Measurements from ENCODE around the gene GARIN3. TPM values are rescaled to one million over a fixed set of nuclear protein-coding genes. Genes with fewer than 3 reads are reported as not detected.
"Not testable (repeated sequence)": the region's sequence is repeated elsewhere in the genome, so short reads cannot be mapped to it uniquely, and the experiment has no call there.

The GARIN3 gene
- total and polyA plus RNA-seq, 5 donors: not detected

DNA sequence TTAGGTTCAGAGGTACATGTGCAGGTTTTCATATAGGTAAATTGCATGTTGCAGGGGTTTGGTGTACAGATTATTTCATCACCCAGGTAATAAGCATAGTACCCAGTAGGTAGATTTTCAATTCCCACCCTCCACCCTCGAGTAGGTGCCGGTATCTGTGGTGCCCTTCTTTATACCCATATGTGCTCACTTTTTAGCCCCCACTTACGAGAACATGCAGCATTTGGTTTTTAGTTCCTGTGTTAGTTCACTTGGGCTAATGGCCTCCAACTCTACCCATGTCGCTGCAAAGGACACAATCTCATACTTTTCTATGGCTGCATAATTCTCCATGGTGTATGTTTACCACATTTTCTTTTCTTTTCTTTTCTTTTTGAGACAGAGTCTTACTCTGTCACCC lies 35.8 kb upstream of the GARIN3 start:
- no peak for DNase-seq
- Histone ChIP-seq H3K4me3 (ENCODE audit: low read length) (no peak overlapping the region), H3K27ac (ENCODE audit: low read length) (no peak overlapping the region), H3K4me1 (ENCODE audit: control insufficient read depth, insufficient read depth, low read length) (no peaks in the 10 kb centered on the region), H3K9me3 (ENCODE audit: control insufficient read depth, low read length) (no peaks in the 10 kb centered on the region), H3K27me3 (ENCODE audit: control insufficient read depth, insufficient read depth) (no peaks in the 10 kb centered on the region)
- WGBS: 81% methylated on average over 4 of the region's 4 CpGs
- no peak for ATAC-seq
- intact Hi-C loops (cut with DNase I): no loop called here

DNA sequence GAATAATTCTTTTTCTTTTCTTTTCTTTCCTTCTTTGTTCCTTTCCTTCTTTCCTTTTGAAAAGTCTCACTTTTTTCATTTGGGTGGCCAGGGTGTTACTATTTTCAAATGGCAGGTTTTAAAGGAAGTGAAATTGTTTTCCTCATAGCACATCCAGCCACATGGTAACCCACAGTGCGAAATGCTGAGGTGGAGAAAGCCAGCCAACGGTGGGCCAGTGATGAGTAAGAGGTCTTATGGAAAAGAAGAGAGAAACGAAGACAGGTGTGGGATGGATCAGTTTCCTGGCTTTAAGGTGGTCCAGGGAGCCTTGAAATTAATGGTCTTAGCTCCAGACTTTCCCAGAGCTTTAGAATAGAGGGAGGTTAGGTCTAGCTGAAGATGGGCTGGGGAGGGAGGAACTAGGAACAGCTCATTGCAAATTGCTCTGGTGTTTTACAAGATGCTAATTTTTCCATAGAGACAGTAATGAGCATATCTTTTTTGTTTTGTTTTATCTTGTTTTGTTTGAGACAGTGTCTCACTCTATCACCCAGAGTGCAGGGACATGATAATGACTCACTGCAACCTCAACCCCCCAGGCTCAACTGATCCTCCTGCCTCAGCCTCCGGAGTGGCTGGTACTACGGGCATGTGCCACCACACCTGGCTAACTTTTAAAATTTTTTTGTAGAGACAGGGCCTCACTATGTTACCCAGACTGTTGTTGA lies 32.4 kb upstream of the GARIN3 start:
- no peak for DNase-seq
- intact Hi-C loops (cut with DNase I): no loop called here
- no peak overlapping the region for H3K27ac ChIP-seq (ENCODE audit: low read length)
- WGBS: 50% methylated on average over 5 of the region's 5 CpGs
- H3K27me3 ChIP-seq (ENCODE audit: control insufficient read depth, insufficient read depth): no peaks in the 10 kb centered on the region
- H3K9me3 ChIP-seq (ENCODE audit: control insufficient read depth, low read length): no peaks in the 10 kb centered on the region
- H3K4me1 ChIP-seq (ENCODE audit: control insufficient read depth, insufficient read depth, low read length): no peaks in the 10 kb centered on the region
- no peak for ATAC-seq
- no peak overlapping the region for H3K4me3 ChIP-seq (ENCODE audit: low read length)

DNA sequence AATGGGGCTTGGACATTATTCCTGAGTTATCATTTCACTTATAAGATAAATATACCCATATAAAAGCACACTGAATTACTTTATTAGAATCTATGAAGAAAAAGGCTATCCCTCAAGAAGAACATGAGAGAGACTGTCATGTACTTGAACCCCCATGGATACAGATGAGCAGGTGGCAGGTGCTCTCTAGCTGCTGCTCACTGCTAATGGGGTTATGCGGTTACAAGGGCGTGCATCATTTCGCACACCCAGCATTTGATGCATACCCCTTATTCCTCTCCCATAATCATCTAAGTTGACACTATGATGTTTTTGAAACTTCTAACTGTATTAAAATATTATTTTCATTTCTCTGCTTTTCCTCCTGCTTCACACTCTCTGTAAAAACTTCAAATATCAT lies 31.0 kb upstream of the GARIN3 start:
- intact Hi-C loops (cut with DNase I): no loop called here
- Histone ChIP-seq H3K4me1 (ENCODE audit: control insufficient read depth, insufficient read depth, low read length) (no peaks in the 10 kb centered on the region), H3K27me3 (ENCODE audit: control insufficient read depth, insufficient read depth) (no peaks in the 10 kb centered on the region), H3K9me3 (ENCODE audit: control insufficient read depth, low read length) (no peaks in the 10 kb centered on the region), H3K4me3 (ENCODE audit: low read length) (no peak overlapping the region), H3K27ac (ENCODE audit: low read length) (no peak overlapping the region)
- DNase-seq: no peak
- no peak for ATAC-seq
- 91% methylated on average over 3 of the region's 3 CpGs for WGBS

DNA sequence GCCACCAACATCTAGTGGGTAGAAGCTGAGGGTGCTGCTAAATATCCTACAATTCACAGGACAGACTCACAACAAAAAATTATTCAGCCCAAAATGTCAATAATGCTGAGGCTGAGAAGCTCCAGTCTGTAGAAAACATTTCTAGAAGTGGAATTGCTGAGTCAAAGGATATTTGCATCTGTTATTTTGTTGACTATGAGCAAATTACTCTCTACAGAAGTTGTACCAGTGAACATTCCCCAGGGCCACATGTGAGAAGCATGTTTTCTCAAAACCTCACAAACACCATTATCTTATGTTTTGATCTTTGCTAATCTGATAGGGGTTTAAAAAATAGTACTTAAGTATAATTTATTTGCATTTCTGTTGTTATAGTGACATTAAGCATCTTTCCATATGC lies 30.0 kb upstream of the GARIN3 start:
- intact Hi-C loops (cut with DNase I): no loop called here
- Histone ChIP-seq H3K4me3 (ENCODE audit: low read length) (no peak overlapping the region), H3K27me3 (ENCODE audit: control insufficient read depth, insufficient read depth) (no peaks in the 10 kb centered on the region), H3K27ac (ENCODE audit: low read length) (no peak overlapping the region), H3K4me1 (ENCODE audit: control insufficient read depth, insufficient read depth, low read length) (no peaks in the 10 kb centered on the region), H3K9me3 (ENCODE audit: control insufficient read depth, low read length) (no peaks in the 10 kb centered on the region)
- no peak for DNase-seq
- ATAC-seq: no peak

DNA sequence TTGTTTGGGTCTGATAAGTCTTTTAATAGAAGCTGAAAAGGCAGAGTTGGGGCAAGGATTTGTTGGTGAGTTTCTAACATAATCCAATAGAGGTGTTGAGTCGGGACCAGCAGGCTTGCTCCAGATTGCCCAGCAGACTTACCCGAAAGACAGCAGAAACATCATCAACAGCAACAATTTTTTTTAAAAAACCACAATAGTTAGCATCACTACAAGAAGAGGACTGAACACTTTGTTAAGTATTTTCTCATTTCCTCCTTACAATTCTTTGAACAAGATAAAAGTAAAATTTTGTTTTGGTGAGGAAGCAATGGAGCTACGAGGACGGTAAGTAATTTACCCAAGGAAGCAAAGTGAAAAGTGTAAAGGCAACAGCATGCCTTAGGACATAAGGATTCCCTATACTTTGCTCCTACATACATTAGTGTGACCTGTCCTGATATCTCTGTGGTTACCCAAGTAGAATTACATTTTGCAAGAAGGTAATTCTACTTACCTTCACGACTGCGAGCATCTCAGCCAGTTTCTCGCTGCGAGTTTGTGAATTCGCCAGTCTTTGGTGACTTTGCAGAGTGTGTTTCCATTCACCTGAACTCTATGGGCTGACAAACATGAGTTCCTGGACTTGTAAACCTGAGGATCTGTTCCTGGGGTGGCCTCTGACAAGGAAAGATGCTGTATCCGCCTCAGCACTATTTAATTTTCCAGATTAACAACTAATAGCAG lies 27.8 kb upstream of the GARIN3 start:
- Histone ChIP-seq H3K4me3 (ENCODE audit: low read length) (no peak overlapping the region), H3K27ac (ENCODE audit: low read length) (no peak overlapping the region), H3K9me3 (ENCODE audit: control insufficient read depth, low read length) (no peaks in the 10 kb centered on the region), H3K4me1 (ENCODE audit: control insufficient read depth, insufficient read depth, low read length) (no peaks in the 10 kb centered on the region), H3K27me3 (ENCODE audit: control insufficient read depth, insufficient read depth) (no peaks in the 10 kb centered on the region)
- WGBS: 83% methylated on average over 10 of the region's 10 CpGs
- no peak for DNase-seq
- no peak for ATAC-seq
- intact Hi-C loops (cut with DNase I): no loop called here

DNA sequence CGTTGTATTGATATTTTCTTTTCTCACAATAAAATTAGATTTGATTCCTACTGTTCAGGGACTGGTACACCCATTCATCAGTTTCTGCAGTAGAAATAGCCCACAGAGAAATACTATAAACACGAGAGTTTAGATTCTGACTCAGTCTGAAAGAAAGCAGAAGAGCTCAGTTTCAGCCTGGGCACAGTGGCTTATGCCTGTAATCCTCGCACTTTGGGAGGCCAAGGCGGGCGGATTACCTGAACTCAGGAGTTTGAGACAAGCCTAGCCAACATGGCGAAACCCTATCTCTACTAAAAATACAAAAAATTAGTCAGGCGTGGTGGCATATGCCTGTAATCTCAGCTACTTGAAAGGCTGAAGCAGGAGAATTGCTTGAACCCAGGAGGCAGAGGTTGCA lies 23.2 kb upstream of the GARIN3 start:
- intact Hi-C loops (cut with DNase I): no loop called here
- no peak overlapping the region for H3K4me3 ChIP-seq (ENCODE audit: low read length)
- no peak for ATAC-seq
- WGBS: 89% methylated on average over 7 of the region's 7 CpGs
- H3K9me3 ChIP-seq (ENCODE audit: control insufficient read depth, low read length): peaks cover under 1% of the 10 kb centered on the region
- no peaks in the 10 kb centered on the region for H3K27me3 ChIP-seq (ENCODE audit: control insufficient read depth, insufficient read depth)
- no peak for DNase-seq
- H3K4me1 ChIP-seq (ENCODE audit: control insufficient read depth, insufficient read depth, low read length): no peaks in the 10 kb centered on the region
- H3K27ac ChIP-seq (ENCODE audit: low read length): no peak overlapping the region

DNA sequence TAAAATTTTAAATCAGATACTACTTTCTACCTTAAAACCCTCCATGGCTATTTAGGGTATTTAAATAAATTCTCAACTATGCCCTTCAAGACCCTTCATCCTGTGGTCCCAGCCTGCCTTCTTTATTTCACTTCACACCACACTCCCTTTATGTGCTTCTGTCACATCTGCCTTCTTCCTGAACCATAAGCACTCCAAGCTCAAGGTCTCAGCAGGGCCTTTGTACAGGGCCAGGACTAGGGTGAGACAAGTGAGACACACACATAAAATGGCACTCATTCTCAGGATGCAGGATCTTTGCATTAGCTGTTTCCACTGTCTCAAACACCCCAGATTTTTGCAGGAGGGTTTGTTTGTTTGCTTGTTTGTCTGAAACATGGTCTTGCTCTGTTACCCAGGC lies 22.2 kb upstream of the GARIN3 start:
- DNase-seq (no peak), ATAC-seq (no peak)
- Histone ChIP-seq H3K4me1 (ENCODE audit: control insufficient read depth, insufficient read depth, low read length) (no peaks in the 10 kb centered on the region), H3K27ac (ENCODE audit: low read length) (no peak overlapping the region), H3K9me3 (ENCODE audit: control insufficient read depth, low read length) (peaks cover 2% of the 10 kb centered on the region), H3K4me3 (ENCODE audit: low read length) (no peak overlapping the region), H3K27me3 (ENCODE audit: control insufficient read depth, insufficient read depth) (no peaks in the 10 kb centered on the region)
- intact Hi-C loops (cut with DNase I): no loop called here

DNA sequence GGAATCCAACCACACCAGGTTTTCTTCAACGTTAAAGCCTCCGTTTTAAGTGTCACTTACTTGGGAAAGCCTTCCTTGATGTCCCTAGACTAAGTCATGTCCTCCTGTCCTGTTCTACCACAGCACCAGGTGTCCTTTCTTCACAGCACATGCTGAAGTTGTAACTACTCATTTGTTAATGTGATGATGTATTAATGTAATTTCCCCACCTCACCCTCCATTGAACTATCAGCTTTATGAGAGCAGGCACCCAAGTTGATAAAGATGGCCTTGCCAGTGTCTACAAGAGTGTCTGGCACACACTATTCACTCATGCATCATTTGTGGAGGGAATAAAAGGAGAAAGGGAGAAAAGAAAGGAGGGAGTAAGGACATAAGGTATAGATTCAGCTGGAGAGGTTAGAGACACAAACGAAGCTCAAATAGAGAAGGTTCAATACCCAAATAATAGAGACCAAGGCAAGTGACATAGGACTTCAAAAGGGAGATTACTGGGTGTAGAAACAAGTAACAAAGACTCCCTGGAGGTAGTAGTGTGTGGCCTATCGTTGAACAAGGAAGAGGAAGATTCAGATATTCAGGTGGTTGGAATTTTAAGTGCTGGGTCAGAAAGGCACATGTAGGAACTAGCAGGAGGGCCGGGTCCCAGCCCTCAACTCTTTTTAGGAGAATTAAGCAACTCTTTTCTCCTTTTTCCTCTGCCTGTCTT lies 21.1 kb upstream of the GARIN3 start:
- Histone ChIP-seq H3K27ac (ENCODE audit: low read length) (no peak overlapping the region), H3K27me3 (ENCODE audit: control insufficient read depth, insufficient read depth) (no peaks in the 10 kb centered on the region), H3K9me3 (ENCODE audit: control insufficient read depth, low read length) (peaks cover 2% of the 10 kb centered on the region), H3K4me3 (ENCODE audit: low read length) (no peak overlapping the region), H3K4me1 (ENCODE audit: control insufficient read depth, insufficient read depth, low read length) (no peaks in the 10 kb centered on the region)
- intact Hi-C loops (cut with DNase I): no loop called here
- no peak for ATAC-seq
- WGBS: 59% methylated on average over 5 of the region's 5 CpGs
- no peak for DNase-seq

DNA sequence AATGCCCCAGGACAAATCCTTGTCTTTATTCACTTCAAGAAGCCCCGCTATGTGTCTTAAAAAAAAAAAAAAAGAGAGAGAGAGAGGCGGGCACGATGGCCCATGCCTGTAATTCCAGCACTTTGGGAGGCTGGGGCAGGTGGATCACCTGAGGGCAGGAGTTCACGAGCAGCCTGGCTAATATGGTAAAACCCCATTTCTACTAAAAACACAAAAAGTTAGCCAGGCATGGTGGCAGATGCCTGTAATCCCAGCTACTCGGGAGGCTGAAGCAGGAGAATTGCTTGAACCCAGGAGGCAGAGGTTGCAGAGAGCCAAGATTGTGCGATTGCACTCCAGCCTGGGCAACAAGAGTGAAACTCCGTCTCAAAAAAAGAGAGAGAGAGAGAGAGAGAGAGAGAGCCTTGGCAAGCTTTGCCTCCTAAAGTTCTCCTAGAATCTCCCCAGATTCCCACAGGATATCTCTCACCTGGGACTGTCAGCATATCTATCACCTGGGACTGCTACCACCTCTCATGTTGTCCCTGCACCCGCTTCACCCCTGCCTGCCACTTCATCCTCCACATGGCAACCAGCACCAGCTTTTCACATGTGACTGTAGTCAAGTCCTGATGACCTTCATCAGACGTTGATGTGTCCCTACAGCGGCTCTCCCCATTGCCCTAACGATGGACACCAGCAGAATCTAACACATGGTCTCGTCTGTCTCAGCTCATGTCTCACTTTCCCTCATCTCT lies 20.4 kb upstream of the GARIN3 start:
- Histone ChIP-seq H3K4me3 (ENCODE audit: low read length) (no peak overlapping the region), H3K9me3 (ENCODE audit: control insufficient read depth, low read length) (peaks cover 2% of the 10 kb centered on the region), H3K27me3 (ENCODE audit: control insufficient read depth, insufficient read depth) (no peaks in the 10 kb centered on the region), H3K4me1 (ENCODE audit: control insufficient read depth, insufficient read depth, low read length) (no peaks in the 10 kb centered on the region), H3K27ac (ENCODE audit: low read length) (no peak overlapping the region)
- ATAC-seq (no peak), DNase-seq (no peak)
- intact Hi-C loops (cut with DNase I): no loop called here
- 84% methylated on average over 12 of the region's 12 CpGs for WGBS

DNA sequence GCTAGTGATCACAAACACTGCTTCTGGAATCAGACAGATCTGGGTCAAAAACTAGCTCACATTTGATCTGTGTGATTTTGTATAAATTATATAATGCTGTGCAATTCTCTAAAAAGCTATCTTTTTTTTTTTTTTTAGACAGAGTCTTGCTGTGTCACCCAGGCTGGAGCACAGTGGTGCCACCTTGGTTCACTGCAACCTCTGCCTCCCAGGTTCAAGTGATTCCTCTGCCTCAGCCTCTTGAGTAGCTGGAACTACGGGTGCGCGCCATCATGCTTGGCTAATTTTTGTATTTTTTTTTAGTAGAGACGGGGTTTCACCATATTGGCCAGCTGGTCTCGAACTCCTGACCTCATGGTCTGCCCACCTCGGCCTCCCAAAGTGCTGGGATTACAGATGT lies 19.1 kb upstream of the GARIN3 start:
- H3K27me3 ChIP-seq (ENCODE audit: control insufficient read depth, insufficient read depth); H3K9me3 ChIP-seq (ENCODE audit: control insufficient read depth, low read length); DNase-seq; H3K27ac ChIP-seq (ENCODE audit: low read length); ATAC-seq; H3K4me1 ChIP-seq (ENCODE audit: control insufficient read depth, insufficient read depth, low read length); intact Hi-C loops (cut with DNase I); H3K4me3 ChIP-seq (ENCODE audit: low read length): not testable (repeated sequence)
- 91% methylated on average over 6 of the region's 6 CpGs for WGBS

DNA sequence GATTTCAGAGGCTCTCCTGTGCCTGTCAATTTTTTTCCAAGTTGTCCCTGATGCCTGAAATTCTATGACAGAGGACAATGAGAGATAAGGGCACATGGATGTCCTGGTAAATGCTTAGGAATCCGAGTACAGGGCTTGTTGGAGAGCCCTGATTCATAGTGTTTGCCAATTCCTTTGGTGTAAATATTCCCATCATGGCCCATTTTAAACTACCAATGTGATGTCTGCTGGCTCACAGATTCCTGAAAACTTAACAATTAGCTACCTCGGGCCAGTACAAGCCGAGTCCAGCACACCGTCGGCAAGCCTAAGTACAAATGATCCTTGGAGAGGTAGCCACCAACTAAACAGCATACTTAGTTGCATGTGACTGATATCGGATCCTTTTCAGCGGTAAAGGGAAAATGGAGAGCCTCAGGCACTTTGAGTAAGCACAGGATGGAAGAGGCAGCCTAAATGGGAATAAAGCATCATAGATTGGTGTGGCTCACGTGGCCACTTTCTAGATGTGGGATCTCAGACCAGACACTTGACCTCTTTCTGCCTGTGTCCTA lies 18.1 kb upstream of the GARIN3 start:
- no peaks in the 10 kb centered on the region for H3K27me3 ChIP-seq (ENCODE audit: control insufficient read depth, insufficient read depth)
- no peaks in the 10 kb centered on the region for H3K4me1 ChIP-seq (ENCODE audit: control insufficient read depth, insufficient read depth, low read length)
- WGBS: 84% methylated on average over 8 of the region's 8 CpGs
- H3K27ac ChIP-seq (ENCODE audit: low read length): no peak overlapping the region
- DNase-seq: no peak
- intact Hi-C loops (cut with DNase I): no loop called here
- H3K9me3 ChIP-seq (ENCODE audit: control insufficient read depth, low read length): peaks cover 2% of the 10 kb centered on the region
- ATAC-seq: no peak
- H3K4me3 ChIP-seq (ENCODE audit: low read length): no peak overlapping the region

Measured in right cardiac atrium (tissue), 5 donors.